ENCODE results near the gene IRX1. TPM values are rescaled to one million over a fixed set of nuclear protein-coding genes. Genes with fewer than 3 reads are reported as not detected.

Gene IRX1
- polyA plus RNA-seq, 1 experiment, result 0.33 TPM

DNA sequence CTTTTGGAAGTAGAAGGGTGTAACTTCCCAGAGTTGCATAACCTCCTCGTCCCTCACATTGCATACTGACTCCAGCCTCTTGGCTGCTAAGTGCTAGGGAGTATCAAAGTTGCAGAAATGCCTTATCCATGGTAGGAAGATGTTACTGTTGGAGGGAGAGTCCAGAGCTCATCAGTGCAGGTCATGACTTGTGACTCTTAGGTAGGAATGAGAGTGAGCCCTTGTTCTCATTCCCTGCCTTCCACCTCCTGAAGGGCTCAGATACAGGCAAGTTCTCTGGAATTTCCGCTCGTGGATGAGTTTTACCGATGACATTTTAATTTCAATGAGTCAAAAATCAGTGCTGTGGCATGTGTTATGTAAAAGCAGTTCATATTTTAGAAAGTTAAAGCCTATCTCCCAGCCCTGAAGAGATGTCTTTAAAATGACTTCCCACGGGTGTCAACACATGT is 17.0 kb downstream of the IRX1 start:
- TF ChIP-seq, protein P1, sequence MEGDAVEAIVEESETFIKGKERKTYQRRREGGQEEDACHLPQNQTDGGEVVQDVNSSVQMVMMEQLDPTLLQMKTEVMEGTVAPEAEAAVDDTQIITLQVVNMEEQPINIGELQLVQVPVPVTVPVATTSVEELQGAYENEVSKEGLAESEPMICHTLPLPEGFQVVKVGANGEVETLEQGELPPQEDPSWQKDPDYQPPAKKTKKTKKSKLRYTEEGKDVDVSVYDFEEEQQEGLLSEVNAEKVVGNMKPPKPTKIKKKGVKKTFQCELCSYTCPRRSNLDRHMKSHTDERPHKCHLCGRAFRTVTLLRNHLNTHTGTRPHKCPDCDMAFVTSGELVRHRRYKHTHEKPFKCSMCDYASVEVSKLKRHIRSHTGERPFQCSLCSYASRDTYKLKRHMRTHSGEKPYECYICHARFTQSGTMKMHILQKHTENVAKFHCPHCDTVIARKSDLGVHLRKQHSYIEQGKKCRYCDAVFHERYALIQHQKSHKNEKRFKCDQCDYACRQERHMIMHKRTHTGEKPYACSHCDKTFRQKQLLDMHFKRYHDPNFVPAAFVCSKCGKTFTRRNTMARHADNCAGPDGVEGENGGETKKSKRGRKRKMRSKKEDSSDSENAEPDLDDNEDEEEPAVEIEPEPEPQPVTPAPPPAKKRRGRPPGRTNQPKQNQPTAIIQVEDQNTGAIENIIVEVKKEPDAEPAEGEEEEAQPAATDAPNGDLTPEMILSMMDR (IDR thresholded peaks at IDR 0.05; ENCODE audit: insufficient read depth, low read depth, low read length), result no peak
- ChIA-PET POLR2A (no interaction called here), CTCF (no interaction called here)
- DNase-seq (ENCODE audit: low read depth), result no peak
- Histone ChIP-seq H3K4me3 (ENCODE audit: low read depth, low read length) (no peak overlapping the region), H3K27me3 (ENCODE audit: control insufficient read depth, insufficient read depth, low read length) (no peaks in the 10 kb centered on the region), H3K36me3 (ENCODE audit: control insufficient read depth, insufficient read depth, low read length) (no peaks in the 10 kb centered on the region)

DNA sequence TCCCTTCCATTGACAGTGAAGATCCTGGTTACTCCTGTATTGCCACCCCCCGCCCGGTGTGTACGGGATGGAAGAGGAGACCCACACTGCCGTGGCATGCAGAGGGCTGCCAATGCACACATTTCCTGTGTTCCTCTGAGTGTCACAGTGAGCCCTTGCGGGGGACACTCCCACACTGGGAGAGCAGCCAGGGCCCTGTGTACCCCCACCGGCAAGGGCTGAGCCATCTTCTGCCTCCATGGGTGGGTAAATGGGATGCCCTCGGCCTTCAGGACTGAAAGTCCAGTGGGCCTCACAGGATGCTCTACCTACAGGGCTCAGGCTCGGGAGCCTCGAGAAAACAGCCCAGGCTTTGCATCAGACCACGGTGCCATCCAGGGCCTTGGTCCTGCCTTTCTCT is 18.1 kb downstream of the IRX1 start:
- Histone ChIP-seq H3K36me3 (ENCODE audit: control insufficient read depth, insufficient read depth, low read length) (no peaks in the 10 kb centered on the region), H3K27me3 (ENCODE audit: control insufficient read depth, insufficient read depth, low read length) (no peaks in the 10 kb centered on the region), H3K4me3 (ENCODE audit: low read depth, low read length) (no peak overlapping the region)
- ChIA-PET CTCF (no interaction called here), POLR2A (no interaction called here)
- TF ChIP-seq, protein P1 (IDR thresholded peaks at IDR 0.05; ENCODE audit: insufficient read depth, low read depth, low read length), result no peak
- DNase-seq (ENCODE audit: low read depth), result no peak

DNA sequence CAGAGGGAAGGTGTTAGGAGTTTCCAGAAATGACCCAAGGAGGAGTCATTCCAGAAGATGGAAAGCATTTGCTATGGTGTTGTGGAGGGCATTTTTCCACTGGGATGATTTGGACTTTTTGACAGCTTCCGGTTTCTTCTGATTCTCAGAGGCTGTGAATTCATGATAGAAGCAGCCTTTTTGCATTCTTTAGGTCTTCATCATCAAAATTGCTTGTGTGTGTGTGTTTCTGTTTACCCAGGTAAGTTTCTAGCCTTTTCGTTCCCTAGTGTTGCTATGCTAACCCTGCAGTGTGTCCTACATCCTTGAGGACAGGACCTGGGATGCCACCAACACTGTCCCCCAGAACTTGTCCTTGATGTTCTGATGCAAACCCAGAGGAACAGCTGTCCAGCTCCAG is 19.6 kb downstream of the IRX1 start:
- POLR2A ChIA-PET, result no interaction called here
- DNase-seq (ENCODE audit: low read depth), result no peak

DNA sequence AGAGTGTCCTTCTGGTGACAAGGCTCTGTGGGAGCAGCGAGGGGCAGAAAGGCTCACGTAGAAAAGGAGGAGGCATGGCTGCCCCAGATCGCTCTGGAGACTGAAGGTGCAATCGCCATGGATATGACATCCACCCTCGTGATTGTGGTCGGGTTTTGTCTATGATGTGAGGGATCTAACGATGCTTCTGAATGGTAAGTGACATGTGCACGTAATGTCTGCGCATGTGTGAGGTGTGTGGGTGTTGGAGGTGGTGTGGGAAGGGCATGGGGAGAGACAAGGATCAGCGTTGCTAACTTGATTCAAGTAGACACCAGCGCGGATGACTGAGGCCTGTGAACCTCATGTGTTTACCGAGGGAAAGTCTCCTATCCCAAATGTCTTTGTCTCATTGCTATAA is 20.2 kb downstream of the IRX1 start:
- POLR2A ChIA-PET, result no interaction called here
- Histone ChIP-seq H3K4me3 (ENCODE audit: low read depth, low read length) (no peak overlapping the region), H3K27me3 (ENCODE audit: control insufficient read depth, insufficient read depth, low read length) (no peaks in the 10 kb centered on the region), H3K36me3 (ENCODE audit: control insufficient read depth, insufficient read depth, low read length) (no peaks in the 10 kb centered on the region)
- CTCF ChIA-PET, result no interaction called here
- TF ChIP-seq, protein P1 (IDR thresholded peaks at IDR 0.05; ENCODE audit: insufficient read depth, low read depth, low read length), result no peak
- no peak for DNase-seq (ENCODE audit: low read depth)

More for the DNA sequence above, 19.6 kb downstream of the IRX1 start:
- no peaks in the 10 kb centered on the region for H3K27me3 ChIP-seq (ENCODE audit: control insufficient read depth, insufficient read depth, low read length)
- H3K4me3 ChIP-seq (ENCODE audit: low read depth, low read length), result no peak overlapping the region
- TF ChIP-seq, protein P1 (IDR thresholded peaks at IDR 0.05; ENCODE audit: insufficient read depth, low read depth, low read length), result no peak
- H3K36me3 ChIP-seq (ENCODE audit: control insufficient read depth, insufficient read depth, low read length), result no peaks in the 10 kb centered on the region
- CTCF ChIA-PET, result no interaction called here

DNA sequence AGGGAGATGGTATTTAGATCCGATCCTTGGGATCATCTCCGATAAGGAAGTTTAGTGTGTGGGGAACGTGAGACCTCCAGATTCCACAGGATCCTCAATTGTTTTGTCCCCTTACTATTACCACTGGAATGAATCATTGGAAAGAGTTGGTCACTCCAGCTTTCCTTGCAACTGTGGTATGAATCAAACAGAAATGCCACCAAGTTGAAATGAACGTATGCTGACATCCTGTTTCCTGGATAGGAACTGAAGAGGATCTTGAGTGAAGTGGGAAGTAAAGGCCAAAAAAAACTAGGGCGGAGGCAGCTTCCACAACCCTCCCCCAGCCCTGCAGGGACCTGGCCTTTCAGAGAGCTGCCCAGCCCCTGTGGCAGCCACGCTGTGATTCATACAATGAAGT is 23.9 kb downstream of the IRX1 start:
- H3K4me3 ChIP-seq (ENCODE audit: low read depth, low read length), result no peak overlapping the region
- ChIA-PET CTCF (no interaction called here), POLR2A (no interaction called here)
- DNase-seq (ENCODE audit: low read depth), result no peak
- H3K36me3 ChIP-seq (ENCODE audit: control insufficient read depth, insufficient read depth, low read length), result no peaks in the 10 kb centered on the region
- TF ChIP-seq, protein P1 (IDR thresholded peaks at IDR 0.05; ENCODE audit: insufficient read depth, low read depth, low read length), result no peak
- no peaks in the 10 kb centered on the region for H3K27me3 ChIP-seq (ENCODE audit: control insufficient read depth, insufficient read depth, low read length)
